DMS114 treated with DMSO at 0.1 percent for 48 hours (cell line): ENCODE data around the gene CD14.
"Not testable (repeated sequence)": the region's sequence is repeated elsewhere in the genome, so short reads cannot be mapped to it uniquely, and the experiment has no call there.

Source experiments
- DNase-seq: peaks from one replicate; lab custom pipeline; 2025; ENCODE audit not compliant: unreplicated experiment; lab: John Stamatoyannopoulos, UW

The CD14 gene

DNA sequence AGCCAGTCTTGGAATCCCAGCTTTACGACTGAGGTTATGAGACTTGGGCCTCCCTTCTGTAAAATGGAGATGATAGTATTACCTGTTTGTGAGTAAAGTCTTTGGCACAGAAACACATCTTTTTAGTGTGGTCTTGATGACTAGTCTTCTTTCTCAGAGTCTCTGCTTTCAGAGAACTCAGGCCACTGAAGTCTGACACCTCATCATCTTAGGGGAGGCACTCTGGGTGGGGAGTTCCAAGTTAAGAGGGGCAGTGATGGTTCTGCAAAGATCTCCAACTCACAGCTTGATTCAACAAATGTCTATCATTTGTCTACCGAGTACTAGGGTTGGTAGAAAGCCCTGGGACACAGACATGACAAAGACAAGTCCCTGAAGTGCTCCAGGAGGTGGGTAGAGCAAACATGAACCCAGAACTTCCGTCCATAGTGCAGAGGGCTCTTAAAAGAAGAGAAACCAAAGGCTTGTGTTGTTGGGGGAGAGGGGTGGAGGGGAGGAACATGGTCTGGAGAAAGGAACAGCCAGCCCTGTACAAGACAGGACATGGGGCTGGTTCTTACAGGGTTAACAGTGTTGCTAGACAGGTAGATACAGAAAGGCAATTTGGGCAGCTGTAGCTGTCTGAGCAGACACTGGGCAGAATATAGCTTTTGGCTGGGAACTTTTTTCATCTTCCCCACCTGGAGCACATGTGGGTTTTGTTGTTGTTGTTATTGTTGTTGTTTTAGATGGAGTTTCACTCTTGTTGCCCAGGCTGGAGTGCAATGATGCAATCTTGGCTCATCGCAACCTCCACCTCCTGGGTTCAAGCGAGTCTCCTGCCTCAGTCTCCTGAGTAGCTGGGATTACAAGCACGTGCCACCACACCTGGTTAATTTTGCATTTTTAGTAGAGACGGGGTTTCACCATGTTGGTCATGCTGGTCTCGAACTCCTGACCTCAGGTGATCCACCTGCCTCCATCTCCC, 2.6 kb upstream of the CD14 start:
- no peak for DNase-seq

DNA sequence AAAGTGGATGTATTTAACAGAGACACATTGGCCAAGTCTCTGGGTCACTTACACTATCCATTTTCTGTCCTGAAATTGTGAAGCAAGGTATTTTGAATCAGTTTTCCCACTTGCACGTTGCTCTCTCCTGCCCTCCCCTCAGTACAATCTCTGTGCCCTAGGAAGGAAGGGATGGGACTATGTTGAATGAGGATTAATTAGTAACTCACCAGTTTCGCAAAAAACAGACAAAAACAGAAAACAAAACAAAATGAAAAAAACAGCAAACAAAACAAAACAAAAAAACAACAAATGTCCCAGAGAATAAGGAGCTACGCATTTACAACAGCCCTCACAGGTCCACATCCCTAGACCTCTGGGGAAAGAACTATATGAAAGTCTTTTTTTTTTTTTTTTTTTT, 1.1 kb upstream of the CD14 start:
- no peak for DNase-seq

DNA sequence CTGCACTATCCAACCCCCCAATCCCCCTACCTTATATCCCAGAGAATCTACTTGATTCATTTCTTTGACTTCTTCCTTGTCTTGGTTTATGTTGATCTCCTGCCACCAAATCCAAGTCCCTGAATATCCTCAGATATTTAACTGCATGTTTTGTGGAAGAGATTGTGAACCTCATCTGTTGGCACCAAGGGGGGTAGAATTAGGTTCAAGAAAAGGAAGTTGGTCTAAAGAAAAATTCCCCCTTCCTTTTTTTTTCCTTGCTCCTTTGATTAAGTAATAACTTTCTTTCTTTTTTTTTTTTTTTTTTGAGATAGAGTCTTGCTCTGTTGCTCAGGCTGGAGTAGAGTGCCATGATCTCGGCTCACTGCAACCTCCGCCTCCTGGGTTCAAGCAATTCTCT, 526 bp upstream of the CD14 start:
- DNase-seq = no peak

DNA sequence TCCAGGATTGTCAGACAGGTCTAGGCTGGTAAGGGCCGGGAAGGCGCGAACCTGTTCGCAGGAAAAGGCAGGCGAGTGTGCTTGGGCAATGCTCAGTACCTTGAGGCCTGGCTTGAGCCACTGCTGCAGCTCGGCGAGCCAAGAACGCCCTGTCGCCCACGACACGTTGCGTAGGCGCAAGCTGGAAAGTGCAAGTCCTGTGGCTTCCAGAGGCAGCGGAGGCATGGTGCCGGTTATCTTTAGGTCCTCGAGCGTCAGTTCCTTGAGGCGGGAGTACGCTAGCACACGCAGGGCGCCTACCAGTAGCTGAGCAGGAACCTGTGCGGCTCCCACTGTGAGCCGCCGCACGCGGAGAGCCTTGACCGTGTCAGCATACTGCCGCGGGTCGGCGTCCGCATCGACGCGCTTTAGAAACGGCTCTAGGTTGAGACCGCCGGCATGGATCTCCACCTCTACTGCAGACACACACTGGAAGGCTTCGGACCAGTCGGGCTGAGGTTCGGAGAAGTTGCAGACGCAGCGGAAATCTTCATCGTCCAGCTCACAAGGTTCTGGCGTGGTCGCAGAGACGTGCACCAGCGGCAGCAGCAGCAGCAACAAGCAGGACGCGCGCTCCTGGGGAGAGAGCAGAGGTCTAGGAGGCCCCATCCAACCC, 482 bp downstream of the CD14 start:
- DNase-seq = peak; percentile 72

DNA sequence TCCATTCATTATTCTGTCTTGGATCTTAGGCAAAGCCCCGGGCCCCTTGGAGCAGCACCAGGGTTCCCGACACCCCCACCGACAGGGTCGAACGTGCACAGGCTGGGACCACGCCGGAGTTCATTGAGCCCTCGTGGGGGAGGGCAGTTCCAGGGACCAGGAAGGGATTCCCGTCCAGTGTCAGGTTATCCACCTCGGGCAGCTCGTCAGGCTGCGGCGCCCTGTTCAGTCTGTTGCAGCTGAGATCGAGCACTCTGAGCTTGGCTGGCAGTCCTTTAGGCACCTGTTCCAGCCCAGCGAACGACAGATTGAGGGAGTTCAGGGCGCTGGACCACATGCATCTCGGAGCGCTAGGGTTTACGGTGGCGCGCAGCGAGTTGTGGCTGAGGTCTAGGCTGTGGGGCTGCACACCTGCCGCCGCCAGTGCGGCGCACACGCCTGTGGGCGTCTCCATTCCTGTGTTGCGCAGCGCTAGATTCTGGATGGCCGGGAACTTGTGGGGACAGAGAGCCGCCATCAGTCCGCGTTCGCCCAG, 1.1 kb downstream of the CD14 start:
- no peak for DNase-seq

DNA sequence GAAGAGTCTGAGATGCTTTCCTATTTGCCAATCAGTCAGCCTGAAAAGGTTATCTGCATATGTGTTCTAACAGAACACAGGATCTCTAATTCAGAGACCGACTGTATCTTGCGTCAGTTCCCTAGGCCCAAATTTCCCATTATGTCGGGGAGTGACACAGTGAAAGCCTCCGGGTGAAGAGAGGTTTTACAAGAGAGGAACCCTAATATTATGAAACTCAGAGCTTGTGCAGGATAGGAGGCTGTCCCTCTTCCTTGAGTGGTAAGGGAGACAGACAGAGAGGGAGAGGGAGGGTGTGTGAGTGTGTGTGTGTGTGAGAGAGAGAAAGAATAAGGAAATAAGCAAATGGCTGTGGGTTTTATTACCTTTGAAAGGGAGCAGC, 1.9 kb downstream of the CD14 start:
- no peak for DNase-seq

DNA sequence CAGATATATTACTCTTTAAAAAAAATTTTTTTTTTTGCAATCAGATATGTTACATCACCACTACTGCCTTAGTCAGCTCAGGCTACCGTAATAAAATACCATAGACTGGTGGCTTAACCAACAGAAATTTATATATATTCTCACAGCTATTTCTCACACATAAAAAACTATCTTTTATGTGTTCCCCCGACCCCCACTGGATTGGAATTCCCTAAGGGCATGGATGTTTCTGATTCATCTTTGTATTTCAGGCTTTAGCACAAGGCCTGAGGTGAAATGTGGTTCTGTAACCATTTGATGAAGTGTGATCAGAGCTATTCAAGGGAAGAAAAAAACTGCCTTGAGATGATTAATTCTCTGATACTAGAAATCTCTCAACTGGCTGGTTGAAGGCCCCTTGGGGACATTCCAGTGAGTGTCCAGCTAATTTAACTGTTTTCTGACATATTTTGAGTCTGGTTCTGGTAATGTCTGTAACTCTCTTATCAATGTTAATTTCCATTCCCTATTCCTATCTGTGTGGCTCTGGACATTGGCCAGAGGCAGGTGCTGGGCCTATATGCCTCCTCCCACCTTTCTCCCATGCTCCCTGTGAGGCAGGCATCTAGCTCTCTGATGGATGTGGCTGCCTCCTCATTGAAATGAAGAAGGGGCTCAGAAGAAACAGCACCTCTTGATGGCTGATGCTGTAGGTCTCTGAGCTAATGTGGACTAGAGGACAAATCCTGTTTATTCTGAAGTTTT, 2.5 kb downstream of the CD14 start:
- no peak for DNase-seq

DNA sequence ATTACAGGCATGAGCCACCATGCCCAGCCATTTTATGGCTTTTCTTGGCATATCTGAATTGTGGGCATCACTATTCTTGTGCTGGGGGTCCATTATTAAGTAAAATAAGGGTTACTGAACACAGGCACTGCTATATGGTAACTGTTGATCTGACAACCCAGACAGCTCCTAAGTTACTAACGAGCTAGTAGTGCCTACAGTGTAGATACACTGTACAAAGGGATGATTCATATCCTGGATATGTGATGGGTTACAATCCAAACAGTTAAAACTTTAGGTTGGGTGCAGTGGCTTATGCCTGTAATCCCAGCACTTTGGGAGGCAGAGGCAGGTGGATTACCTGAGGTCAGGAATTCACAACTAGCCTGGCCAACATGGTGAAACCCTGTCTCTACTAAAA, 4.3 kb downstream of the CD14 start:
- DNase-seq = no peak

DNA sequence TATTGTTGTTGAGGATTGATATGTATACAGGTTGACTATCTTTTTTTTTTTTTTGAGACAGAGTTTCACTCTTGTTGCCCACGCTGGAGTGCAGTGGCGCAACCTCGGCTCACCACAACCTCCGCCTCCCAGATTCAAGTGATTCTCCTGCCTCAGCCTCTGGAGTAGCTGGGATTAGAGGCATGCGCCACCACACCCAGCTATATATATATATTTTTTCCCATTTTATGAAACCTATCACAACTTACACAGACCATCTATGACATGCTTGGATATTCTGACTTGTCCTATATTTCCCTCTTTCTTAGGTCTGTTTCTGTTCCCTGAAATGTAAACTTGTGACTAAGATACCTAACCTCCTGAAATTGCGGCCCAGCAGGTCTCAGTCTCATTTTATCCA, 5.0 kb downstream of the CD14 start:
- no peak for DNase-seq

DNA sequence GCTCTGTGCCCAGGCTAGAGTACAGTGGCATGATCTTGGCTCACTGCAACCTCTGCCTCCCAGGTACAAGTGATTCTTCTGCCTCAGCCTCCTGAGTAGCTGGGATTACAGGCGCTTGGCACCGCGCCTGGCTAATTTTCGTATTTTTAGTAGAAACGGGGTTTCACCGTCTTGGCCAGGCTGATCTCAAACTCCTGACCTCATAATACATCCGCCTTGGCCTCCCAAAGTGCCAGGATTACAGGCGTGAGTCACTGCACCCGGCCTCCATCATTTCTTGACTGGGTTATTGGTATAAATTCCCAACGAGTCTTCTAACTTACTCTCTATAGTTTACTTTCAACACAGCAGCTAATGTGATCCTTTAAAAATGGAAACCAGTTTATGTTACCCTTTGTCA, 8.1 kb downstream of the CD14 start:
- DNase-seq = not testable (repeated sequence)

DNA sequence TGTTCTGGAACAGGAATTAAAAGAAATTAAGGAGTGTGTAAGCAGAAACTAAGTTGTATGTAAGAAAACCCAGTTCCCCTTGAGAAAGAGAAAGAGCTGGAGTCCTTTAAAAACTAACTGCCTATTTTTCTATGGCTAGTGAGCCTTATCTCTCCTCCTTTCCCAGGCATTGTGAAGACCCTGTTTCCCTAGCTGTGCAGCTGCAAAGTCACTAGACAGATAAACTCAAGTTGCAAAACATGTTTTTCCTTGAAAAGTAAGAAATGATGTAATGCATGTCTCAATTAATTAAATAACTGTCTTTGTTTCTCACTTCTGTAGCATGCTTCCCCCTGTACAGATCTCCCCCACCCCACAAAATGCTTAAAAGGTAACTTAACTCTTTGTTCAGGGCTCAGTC, 9.9 kb downstream of the CD14 start:
- not testable (repeated sequence) for DNase-seq

DNA sequence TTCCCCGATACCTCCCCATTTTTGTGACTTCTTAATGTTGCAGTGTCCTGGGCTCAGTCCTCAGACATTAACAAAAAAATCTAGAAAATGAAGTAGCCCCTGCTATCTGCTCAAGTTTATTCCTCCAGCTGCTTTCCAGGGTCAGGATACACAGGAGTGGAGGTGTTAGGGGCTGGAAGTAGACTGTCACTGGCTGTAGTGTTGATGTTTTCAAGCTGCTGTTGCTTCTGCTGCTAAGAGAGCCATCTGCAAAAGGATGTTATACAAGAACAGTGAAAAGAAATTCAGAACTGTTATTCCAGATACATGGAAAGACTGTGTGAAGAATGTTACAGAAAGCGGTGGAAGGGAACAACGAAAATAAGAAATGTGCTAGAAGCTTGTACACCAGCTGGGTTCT, 10.7 kb downstream of the CD14 start:
- no peak for DNase-seq

DNA sequence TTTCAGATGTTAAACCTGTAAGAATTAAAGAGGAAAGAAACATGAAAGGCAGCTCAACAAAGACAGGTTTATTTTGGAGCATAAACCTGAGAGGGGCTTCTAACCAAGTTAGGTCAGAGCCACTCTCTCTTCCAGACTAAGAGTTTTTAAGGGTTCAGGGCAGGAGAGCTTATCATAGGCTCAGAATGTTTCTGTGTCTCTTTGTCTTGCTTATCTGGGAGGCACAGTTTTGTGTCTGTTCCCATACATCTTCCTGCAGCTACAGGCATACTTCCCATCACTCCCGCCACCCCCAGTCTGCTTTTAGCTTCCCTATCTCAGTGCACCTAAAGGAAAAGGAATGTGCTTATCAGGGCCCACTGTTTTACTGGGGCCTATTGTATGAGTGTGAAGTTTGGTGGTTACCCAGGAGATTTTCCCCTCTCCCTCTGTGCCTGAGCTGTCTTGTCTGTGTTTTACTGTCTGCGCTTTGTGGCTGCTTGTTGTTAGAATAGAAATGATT, 21.9 kb downstream of the CD14 start:
- DNase-seq = no peak

DNA sequence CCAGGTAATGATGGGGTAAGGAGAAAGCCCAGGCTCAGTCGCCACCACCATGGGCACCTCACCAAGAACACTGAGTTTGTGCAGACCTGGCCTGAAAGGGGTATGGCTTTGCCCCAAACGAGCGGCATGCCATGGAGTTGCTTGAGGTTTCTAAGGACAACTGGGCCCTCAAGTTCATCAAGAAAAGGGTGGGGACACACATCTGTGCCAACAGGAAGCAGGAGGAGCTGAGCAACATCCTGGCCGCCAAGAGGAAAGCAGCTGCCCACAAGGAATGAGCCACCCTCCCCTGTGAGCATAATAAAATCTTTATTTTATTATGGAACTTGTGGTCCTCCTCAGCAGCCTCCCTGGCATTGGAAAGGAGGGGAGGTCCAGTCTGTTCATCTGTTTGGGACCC, 23.8 kb downstream of the CD14 start:
- no peak for DNase-seq

DNA sequence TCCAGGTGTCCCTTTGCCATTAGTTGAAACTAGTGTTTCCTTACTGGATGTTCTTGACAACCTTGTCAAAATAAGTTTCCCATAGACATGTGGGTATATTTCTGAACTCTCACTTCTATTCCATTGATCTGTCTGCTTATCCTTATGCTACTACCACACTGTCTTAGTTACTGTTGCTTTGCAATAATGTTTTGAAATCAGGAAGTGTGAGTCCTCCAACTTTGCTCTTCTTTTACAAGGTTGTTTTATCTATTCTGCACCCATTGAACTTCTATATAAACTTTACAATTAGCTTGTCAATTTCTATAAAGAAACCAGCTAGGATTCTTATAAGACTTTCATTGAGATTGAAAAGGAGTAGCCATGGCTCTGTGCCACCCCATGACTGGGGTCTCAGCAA, 24.3 kb downstream of the CD14 start:
- no peak for DNase-seq

DNA sequence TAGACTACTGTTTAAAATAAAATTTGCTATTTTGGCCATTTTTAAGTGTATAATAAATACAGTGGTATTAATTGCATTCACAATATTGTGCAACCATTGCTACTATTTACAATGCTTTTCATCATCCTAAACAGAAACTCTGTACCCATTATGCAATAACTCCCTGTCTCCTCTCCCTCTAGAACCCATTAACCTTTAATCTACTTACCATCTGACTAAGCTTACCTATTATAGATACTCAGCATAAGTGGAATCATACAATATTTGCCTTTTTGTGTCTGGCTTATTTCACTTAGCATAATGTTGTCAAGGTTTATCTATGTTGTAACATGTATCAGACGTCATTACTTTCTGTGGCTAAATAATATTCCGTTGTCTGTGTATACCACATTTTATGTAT, 25.9 kb downstream of the CD14 start:
- no peak for DNase-seq

DNA sequence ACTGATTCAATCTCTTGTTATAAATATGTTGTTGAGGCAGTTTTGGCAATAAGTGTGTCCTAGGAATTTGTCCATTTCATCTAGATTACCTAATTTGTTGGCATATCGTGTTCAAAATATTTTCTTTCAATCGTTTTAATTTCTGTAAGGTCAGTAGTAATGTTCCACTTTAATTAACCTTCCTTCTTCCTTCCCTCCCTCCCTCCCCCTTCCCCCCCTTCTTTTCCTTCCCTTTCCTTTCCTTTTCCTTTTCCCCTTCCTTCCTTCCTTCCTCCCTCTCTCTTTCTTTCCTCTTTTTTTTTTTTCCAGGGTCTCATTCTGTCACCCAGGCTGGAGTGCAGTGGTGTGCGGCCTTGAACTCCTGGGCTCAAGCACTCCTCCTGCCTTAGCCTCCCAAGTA, 27.1 kb downstream of the CD14 start:
- no peak for DNase-seq

DNA sequence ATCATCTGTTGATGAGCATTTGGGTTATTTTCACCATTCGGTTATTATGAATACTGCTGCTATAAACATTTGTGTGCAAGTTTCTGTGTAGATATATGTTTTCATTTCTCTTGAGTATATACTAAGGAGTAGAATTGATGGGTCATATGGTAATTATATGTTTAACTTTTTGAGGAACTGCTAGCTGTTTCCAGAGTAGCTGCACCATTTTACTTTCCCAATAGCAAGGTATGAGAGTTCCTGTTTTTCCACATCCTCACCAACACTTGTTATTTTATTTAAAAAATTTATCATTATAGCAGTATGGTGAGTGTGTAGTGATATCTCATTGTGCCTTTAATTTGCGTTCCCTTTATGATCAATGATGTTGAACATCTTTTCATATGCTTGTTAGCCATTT, 29.2 kb downstream of the CD14 start:
- no peak for DNase-seq

DNA sequence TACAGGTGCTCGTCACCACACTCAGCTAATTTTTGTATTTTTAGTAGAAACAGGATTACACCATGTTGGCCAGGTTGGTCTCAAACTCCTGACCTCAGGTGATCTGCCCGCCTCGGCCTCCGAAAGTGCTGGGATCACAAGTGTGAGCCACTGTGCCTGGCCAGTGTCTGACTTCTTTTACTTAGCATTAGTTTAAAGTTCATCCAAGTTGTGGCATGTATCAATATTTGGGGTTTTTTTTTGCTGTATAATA, 29.6 kb downstream of the CD14 start:
- DNase-seq = not testable (repeated sequence)

DNA sequence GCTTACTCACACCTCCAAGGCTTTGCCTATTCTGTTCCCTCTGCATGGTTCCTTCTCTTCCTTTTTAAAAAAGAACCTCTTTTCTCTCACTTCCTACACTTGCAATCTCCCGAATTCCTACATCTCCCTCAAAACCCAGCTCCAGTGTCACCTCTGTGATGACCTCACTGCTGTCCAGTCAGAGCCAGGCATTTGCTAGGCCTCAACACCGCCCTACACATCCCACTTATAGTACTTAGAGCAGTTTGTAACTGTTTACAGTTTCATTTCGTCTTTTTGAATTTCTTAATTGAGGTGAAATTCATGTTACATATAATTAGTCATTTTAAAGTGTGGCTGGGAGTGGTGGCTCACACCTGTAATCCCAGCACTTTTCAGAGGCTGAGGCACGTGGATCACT, 30.8 kb downstream of the CD14 start:
- no peak for DNase-seq

DNA sequence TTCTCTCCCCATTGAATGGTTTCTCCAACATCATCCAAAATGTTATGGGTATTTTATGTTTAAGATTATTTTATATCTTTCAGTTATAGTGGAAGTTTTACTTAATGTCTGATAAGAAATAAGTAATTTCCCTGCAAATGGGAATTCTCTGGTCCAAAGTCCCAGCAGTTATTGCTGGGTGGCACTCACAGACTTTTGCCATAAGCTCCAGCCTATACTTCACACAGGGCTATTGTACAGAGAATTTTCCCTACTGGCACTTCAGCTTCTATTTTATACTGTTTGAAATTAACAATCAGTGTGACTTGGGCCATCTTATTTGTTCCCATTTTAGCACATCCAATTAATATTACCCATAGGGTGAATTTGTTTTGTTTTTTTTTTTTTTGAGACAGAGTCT, 32.9 kb downstream of the CD14 start:
- no peak for DNase-seq

DNA sequence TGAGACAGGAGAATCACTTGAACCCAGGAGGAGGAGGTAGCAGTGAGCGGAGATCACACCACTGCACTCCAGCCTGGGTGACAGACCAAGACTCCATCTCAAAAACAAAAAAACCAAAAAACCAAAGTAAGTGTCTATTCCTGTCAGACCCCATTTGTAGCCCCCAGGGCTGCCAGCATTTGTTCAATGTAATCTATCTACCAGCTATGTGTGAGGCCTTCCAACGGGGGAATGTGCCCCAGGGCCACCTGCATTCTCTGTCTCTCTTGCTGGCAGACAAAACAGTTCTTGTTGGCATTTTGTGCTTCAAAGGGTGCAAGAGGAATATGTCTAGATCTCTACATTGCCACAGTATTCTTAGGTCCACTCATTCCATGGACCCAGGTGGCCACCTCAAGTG, 34.1 kb downstream of the CD14 start:
- no peak for DNase-seq
